K562 (cell line): ENCODE results near the gene ZFYVE28.

Source experiments
- ADNP ChIP-seq: fragments of 200-800 bp; sonication (Bioruptor generic); IDR thresholded peaks from 2 replicates; pipeline ENCODE4 v1.6.1; 2016; ENCODE audit warnings: missing genetic modification characterization, missing compliant biosample characterization
- E2F6 ChIP-seq, 2 experiments: IDR thresholded peaks; 2 replicates each; pipeline ENCODE4 v1.6.1; 2011; ENCODE audit warnings: borderline replicate concordance in 1 of 2, control low read depth in 1 of 2, low read depth in 1 of 2, low read length in 1 of 2, mild to moderate bottlenecking in 1 of 2, mixed read lengths in 1 of 2, moderate library complexity in 1 of 2; ENCODE audit not compliant: insufficient read depth in 1 of 2, insufficient read length in 1 of 2, poor library complexity in 1 of 2, severe bottlenecking in 1 of 2; ENCODE audit errors: extremely low read depth in 1 of 2
- FOS ChIP-seq: IDR thresholded peaks from 3 replicates; pipeline ENCODE4 v1.6.1; 2011; ENCODE audit not compliant: insufficient read length; ENCODE audit errors: extremely low read depth
- NFIC ChIP-seq: fragments of 450-650 bp; IDR thresholded peaks from 2 replicates; pipeline ENCODE4 v1.6.1; 2017; ENCODE audit warnings: mild to moderate bottlenecking, inconsistent platforms
- NFIX ChIP-seq: fragments of 250-450 bp; sonication (Bioruptor Pico); IDR thresholded peaks from 2 replicates; pipeline ENCODE4 v1.4.0; 2020; ENCODE audit warnings: low read depth, mild to moderate bottlenecking, moderate library complexity
- PML ChIP-seq: IDR thresholded peaks from 2 replicates; pipeline ENCODE4 v1.6.1; 2012; ENCODE audit warnings: low read length, inconsistent platforms
- POLR2A ChIP-seq: fragments of 450-650 bp; conservative IDR thresholded peaks from 2 replicates; pipeline ENCODE4 v1.6.1; 2016
- USF1 ChIP-seq: sonication (generic); formaldehyde crosslinking; IDR thresholded peaks from 2 replicates; pipeline ENCODE4 v1.9.0; 2022; ENCODE audit warnings: mild to moderate bottlenecking, missing genetic modification reagents
- ZKSCAN1 ChIP-seq: fragments of 150-350 bp; IDR thresholded peaks from 2 replicates; pipeline ENCODE4 v1.6.1; 2016; ENCODE audit warnings: low read depth, low read length

DNA sequence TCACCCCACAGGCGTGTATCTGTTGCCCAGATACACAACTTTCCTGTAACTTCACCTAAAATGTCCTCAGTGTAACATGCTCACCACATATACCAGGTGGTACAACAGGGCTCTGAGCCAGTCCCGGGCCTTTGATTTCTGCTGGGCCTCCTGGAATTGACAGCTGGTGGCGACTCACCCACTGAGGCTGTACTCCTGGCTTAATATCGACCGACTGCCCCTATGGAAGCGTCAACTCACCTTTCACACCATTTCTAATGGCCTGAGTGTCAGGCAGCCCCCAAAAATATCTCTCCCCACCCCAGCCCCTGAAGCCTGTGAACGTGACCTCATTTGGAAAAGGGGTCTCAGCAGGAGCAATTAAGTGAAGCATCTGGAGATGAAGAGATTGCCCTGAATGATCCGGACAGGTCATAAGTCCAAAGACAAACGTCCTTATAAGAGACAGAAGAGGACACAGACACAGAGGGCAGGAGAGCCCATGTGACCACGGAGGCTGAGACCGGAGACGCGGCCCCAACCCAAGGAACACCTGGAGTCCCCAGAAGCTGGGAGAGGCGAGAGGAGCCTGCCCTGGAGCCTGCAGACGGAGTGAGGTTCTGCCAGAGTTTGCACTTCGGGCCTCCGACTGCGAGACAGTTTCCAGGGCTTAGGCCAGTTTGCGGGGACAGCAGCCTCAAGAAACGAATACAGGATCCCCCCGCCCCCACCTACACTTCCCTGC is 144.0 kb downstream of the ZFYVE28 start:
- TF ChIP-seq FOS (no peak), ADNP (tag) (no peak), ZKSCAN1 (no peak), POLR2A (no peak), NFIC (no peak), PML (no peak), USF1 (CRISPR knock-in tag) (no peak), NFIX (CRISPR knock-in tag) (no peak), E2F6 (IDR thresholded peaks at IDR 0.05; ENCODE audit: borderline replicate concordance in 1 of 2, extremely low read depth in 1 of 2, insufficient read depth in 1 of 2, insufficient read length in 1 of 2, low read depth in 1 of 2, low read length in 1 of 2, poor library complexity in 1 of 2, severe bottlenecking in 1 of 2) (no peak)
